Myocyte (in vitro differentiated cells): ENCODE measurements around the gene MRPL53. TPM values are rescaled to one million over a fixed set of nuclear protein-coding genes. Genes with fewer than 3 reads are reported as not detected.
A peak's percentile ranks its signal among the peaks of the same experiment; 100 is the strongest.
"Not testable (repeated sequence)": the region's sequence is repeated elsewhere in the genome, so short reads cannot be mapped to it uniquely, and the experiment has no call there.

Experiments used
- DNase-seq: peaks from one replicate; pipeline ENCODE4 v3.0.0-alpha.2; 2012; ENCODE audit warnings: low read depth
- total RNA-seq: library from RNA; depleted of rRNA; stranded (reverse); fragments of >200 nt; gene quantifications from 2 replicates; pipeline ENCODE4 v1.2.3, GENCODE V29; 2014

The MRPL53 gene
- total RNA-seq, 1 donor from 2014 or later, result 19.7 TPM

DNA sequence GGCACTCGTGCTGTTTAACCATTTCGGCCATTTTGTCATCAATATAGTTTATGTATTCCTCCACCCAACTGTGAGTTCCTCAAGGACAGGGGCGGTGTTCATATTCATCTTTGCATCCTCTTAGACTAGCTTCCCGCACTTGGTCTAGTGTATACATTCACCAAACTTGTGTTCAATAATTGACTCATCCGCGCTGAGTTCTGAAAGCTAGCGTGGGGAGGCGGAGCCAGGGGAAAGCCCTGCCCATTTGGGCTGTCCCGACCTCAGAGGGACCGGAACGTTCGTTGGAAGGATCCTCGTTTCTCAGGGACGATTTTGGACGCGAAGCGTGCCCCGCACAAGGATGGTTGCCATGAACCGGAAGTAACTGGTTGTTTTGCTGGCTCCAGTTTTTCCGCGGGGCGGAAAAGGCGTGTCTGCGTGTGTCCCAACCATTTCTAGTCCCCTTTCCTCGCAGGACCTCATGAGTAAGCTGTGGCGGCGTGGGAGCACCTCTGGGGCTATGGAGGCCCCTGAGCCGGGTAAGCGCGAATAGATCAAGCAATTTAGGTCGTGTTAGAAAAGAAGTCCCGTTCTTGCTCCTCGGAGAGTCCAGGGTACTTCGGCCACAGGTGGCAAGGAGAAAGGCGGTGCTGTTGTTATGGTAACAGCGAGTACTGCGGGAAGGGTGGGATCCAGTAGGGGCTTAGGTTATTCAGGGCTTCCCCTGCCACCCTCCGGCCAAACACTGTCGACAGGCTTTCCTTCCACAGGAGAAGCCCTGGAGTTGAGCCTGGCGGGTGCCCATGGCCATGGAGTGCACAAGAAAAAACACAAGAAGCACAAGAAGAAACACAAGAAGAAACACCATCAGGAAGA is 17.6 kb downstream of the MRPL53 start, which contains the start of gene INO80B:
Gene INO80B, plus strand, starts transcription at position 434 of the 858 bp plus-strand sequence. Its CDS starts 30 bp downstream, at position 464.
- peak; percentile 99 for DNase-seq

DNA sequence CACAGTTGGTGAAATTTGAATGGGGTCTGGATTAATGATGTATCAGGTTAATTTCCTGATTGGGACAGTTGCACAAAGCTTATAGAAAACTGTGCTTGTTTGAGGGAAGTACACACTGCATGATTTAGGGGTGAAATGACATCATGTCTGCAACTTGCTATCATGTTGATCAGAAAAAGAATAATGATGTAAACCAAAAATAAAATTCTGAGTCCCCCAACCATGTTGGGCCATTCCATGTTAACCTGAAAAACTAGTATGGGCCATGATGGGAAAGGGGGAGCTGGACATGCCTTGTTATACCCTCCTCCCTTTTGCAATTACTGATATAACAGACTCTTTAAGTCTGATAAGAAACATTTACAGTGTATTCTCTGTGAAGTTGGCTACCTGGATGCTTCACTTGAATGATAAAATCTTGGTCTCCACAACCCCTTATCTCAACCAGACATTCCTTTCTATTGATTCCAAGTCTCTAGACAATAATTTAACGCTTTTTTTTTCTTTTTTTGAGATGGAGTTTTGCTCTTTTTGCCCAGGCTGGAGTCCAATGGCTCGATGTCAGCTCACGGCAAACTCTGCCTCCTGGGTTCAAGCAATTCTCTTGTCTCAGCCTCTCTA is 21.8 kb downstream of the MRPL53 start:
- DNase-seq, result no peak

DNA sequence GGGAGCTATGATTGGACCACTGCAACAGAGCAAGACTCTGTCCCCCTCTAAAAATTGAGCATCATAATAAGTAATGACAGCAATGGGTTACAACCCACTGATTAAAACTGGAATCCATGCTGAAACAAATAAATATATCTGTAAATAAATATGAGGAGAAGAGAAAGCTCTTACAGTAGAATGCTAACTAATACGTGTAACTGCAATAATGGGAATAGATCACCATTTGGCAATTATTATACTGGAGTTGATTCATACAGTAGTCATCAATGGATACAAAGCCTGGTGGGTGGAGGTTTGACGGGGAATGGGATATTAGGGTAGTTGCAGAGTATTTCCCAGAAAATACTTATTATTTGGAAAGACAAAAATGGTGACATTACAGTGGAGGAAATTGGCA is 23.7 kb downstream of the MRPL53 start:
- no peak for DNase-seq

DNA sequence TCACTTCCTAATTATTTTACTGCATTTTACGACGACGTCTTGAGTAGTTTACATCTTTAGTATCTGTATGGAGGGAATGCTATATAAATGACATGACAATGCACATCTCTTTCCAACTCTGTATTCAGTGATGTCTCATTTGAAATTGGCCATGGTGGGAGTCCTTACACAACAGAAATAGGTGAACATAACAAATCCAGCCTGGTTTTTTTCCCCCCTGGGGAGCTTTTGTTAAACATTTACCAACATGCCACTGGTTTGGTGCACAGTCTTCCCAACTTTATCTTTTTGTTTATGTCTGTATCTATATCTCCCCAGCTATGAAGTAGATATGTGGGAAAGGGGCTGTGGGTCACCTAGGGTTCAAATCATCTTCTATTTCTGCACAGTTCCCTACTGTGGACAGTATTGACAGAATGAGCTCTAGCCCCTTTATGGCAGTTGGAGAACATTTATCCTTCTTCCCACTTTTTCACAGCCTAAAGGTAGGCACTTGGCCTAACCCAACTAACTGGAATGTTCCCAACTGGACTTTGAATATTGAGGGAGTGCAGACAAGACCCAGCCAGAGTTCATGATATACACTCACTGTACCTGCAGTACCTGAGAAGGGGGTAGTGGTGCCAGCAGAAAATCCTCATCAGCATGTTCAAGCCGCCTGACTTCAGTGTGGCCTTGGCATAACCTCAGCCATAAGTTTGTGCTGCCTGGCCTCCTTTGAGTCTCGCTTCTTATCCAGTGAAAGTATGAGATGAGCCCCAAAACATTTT is 25.1 kb downstream of the MRPL53 start:
- no peak for DNase-seq

DNA sequence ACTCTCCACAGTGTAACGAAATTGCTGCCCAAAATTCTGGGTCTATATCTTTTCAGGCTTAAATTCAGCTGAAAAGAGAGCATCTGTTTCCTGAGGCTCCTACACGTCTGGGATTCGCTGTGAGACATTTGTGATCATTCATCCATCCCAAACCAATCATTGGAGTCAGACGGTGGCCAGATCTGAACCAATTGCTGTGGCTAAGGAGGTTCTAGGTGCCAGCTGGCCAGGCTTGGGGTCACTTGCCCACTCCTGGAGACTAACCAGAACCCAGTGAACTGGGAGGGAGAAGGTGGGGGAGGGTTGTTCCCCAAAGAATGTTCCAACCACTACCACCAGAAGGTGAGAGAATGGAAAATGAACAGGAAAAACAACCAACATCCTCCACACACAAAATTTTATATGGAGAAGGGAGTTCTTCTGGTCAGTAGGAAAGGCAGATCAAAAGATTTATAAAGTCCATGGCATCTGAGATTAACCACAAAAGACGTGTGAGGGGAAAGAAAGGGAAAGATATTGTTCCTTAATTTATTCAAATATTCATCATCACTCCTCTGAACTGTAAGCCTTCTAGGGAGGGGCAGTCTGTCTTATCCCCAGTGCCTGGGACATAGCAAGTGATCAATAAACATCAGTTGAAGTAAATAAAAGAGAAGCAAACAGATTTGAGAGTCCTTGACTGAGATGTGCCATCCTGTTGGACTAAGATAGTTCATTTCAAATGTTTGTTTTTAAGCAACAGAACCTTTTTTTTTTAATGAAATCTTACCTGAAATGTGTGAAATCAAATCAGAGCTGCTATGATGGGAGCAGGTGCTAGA is 27.8 kb downstream of the MRPL53 start:
- no peak for DNase-seq

DNA sequence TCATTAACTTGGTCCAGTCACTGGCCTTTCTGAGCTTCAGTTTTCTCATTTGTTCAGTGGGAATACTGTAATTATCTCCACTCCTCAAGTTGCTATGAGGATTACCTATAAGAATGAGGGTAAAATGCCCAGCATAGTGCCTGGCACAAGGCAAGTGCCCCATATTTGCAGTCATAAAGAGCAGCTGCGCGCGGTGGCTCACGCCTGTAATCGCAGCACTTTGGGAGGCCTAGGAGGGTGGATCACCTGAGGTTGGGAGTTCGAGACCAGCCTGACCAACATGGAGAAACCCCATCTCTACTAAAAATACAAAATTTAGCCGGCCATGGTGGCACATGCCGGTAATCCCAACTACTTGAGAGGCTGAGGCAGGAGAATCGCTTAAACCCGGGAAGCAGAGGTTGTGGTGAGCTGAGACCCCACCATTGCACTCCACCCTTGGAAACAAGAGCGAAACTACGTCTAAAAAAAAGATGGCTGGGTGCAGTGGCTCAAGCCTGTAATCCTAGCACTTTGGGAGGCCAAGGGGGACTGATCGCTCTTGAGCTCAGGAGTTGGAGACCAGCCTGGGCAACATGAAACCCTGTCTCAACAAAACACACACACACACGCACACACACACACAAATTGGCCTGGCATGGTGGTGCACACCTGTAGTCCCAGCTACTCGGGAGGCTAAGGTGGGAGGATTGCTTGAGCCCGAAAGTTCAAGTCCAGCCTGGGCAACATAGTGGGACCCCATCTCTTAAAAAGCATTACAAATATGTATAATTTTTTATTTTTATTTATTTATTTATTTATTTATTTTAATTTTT is 29.8 kb downstream of the MRPL53 start:
- not testable (repeated sequence) for DNase-seq

DNA sequence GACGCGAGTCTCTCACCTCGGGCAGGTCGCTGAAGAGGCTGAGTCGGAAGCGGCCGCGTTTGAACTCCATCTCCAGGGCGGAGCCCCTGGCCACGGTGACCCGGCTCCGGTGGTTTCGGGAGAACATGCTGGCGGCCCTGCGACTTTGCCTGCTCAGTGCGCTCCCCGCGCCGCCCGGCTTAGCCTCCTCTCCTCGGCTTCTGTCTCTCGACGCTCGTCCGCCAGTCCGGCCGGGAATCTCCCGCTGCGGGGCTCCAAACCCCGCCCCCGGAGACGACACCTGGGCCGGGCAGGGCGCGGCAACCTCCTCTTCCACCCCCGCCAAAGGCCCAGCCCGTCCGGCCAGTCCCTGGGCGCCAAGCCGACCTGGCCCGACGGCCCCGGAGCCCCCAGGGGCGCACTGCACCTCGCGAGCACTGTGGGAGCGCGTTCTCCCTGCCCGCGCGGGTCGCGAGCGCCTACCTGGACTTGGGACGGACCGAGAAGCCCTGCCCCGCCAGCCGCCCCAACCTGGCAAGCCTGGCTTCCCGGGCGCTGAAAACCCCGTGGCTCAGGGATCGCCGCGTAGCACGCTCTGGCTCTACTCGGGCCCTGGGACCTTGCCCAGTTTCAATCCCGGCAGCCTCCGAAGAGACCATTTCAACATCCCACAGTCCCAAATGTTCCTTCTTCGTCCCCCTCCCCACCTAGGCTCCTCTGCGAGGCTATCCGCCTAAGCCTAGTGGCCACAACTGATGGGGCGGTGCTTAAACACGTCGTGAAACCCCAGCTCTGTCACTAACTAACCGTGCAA is 30.6 kb downstream of the MRPL53 start, which contains the start of gene RTKN:
Gene RTKN, minus strand, starts transcription at position 248 of the 793 bp plus-strand sequence. Its CDS starts 121 bp downstream, at position 127.
- DNase-seq, result no peak

DNA sequence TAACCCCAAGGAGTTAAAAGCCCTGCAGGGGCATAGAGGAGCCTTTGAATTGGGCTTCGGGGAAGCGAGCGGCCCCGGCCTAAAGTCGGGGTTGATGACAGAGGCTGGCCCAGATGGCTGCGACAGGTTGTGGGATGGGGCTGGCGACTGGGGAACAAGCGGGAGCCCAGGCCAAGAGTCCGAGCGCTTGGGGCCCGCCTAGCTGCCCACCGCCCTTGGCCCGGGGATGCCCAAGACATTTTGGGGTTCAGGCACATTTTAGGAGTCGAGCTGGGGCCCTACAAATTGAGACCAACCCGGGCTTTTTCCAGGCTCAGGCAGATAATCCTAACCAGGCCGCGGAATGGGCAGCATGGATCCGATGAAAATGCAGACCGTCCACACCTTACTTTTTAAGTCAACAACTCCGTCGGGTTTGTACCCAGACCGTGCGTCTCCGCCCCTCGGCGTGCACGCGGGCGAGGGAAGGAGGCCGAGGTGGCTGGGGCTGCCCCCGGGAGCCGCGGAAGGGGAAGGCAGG is 31.2 kb downstream of the MRPL53 start:
- no peak for DNase-seq

DNA sequence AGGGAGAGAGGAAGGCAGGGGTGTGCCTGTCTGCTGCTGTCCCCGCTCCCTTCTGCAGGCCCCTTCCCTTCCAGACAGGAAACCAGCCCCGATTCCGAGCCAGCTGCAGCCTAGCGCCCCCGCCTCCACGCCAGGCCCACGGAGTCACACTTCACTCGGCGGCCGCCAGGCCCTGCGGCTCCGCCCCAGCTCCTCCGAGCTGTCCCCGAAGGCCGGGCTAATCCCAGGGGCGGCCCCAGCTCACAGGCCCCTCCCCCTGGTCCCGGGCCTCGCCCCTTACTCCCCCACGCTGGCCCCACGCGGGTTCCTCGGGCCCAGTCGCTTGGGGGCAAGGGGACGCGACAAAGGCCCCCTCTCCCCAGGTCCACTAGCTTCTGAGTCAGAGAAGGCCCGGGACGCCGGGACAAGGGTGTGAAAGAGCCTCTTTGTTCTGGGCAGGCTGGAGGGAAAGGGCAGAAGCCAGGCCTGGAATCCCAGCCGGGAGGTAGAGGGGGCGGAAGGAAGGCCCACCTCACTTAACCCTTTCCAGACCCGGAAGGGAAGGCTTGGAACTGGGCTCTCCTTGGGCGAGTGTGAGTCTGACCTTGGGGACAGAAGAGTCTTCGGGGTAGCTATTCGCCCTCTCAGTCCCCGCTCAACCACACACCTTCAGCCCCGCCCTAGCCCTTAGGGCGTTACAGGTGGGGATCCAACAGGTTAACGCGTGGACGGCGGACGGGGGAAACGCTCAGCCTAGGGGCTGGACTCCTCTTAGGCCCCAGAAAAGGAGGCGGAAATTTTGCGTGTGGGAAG is 31.9 kb downstream of the MRPL53 start:
- DNase-seq, result peak; percentile 92

DNA sequence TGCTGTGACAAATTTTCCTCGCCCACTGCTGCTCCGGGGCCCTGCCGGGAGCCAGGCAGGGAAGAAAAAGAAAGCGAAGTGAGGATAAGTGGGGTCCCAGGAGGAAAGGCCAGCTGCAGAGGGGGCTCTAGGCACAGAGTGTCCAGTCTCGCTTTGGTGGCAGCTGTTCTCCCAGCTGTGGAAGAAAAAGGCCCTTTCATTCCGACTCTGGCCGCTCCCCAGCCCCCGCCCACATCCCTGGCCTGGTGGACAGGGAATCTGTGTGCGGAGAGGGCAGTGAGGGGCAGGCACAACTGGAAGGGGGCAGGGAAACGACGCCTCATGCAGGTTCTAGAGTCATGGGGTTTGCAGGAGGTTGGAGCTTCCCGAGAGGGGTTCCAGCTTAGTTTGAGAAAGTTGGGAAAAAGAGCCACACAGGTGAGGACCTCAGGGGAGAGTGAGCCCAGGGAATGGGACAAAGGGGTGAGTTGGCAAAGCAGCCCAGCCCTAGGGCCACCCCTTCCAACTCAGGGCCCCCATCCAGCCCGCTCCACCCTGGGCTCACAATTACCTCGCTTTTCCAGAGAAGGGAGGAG is 32.6 kb downstream of the MRPL53 start:
- peak; percentile 93 for DNase-seq

DNA sequence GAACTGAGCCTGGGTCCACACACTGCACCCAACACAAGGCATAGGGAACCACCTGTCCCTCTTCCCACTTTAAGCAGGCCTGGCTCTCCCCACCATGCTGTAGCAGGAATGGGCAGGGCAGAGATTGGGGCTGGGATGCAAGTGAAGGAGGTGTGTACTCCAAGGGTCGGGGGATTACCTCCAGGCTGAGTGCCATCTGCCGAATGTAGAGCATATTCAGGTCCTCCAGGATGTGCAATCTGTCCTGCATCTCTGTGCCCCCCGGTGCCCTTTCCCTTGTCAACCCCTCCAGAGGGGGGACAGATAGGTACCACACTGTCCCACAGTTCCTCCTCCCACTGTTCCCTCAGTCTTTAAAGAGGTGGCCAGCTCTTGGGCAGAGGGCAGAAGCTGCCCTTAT is 33.1 kb downstream of the MRPL53 start:
- no peak for DNase-seq

DNA sequence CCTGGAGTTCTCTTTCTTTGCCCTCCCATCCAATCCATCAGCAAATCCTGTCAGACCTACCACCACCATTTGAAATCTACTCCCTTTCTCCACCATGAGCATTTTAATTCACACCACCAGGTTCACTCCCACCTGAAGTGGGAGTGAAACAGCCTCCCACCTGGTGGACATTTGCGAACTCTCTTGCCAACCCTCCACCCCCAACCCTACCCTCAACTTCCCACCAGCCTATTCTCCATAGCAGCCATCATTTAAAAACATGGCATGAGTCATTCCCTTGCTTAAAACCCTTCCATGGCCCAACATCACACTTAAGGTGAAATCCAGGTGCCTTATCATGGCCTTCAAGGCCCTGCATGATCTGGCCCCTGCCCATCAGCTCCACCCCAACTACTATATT is 34.2 kb downstream of the MRPL53 start:
- DNase-seq, result no peak

DNA sequence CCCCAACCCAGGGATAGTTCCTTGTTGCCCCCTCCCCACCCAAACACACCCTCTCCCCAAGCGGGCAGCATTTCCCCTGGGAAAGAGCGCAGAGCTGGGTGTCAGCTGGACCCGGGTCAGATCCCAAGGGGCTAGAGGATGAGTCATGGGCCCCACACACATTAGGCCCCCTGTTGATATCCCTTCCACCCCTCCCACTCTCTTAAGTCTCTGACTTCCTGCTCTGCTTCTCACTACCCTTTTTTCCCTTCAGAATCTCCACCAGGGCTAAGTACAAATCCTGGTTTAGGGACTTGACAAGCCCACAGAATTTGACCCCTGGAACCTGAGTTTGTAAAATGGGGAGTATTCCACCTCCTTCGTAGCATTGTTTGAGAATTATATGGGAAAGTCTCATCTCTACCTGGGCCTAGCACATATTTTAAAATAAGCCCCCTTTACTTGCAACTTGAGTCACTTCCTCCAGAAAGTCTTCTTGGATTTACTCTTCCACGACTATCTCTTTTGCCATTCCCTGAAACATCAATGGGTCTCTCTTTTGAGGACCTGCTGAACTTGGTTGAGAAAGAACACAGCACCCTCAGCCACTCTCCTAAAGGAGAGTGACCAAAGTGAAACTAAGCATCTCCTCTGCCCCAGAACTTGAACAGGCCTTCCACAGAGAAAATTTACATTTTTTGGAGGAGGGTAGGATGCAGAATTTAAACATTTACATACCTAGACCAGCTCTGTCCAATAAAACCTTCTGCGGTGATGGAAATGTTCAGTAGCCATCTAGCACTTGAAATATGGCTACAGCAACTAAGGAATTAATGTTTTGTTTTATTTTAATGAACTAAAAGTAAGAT is 35.4 kb downstream of the MRPL53 start:
- DNase-seq, result no peak

DNA sequence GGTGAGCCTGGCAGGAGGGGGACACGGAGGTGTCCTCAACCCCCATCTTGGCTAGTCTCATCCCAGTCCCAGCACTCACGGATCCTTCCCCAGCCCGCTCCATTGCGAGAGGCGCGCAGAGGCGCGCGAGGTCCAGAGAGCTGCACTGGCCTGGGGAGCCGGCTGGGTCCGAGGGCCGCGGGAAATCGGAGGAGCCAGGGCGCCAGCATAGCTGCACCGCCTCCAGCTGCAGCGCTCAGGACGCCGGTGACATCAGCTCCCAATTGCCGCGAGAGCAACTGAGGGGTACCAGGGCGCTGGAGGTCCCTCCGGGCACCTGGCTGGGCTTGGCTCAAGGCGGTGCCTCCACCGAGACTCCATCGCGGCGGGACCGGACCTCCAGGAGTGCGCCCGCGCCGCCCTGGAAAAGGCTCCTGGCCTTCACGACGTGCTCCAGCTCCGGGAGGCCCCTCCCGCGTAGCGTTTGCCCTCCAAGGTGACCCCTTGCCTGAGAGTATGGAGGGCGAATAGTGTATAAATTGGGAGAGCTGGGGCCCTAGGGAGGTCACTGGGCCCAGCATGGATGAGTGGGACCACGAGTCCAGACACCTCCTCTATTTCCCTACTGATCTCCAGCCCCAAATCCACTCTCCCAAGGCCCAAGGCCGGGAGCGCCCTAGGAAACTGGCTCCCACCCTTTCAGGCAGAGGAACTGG is 36.2 kb downstream of the MRPL53 start:
- DNase-seq, result no peak

DNA sequence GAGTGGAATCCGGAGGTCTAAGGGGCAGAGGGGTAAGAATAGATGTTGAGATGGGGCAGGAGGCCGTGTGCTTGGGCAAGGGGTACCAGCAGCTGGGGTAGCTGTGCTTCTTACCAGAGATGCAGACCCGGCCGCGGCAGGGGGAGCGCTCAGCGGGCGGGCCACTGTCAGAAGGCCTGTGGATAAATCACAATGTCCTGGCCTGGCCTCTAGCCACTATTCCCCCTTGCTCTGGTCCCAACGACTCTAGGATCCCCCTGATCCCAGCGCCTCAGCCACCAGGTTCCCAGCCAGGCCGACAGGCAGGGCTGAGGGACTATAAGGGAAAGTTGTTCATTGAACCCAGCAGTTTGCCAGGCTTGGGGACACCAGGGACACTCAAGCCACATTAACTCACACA is 42.0 kb downstream of the MRPL53 start:
- DNase-seq, result no peak
